CD4-positive, alpha-beta T cell treated with Interleukin-1 beta for 1 hour (primary cell): ENCODE measurements around the gene SLC25A44.
"Not testable (repeated sequence)": the region's sequence is repeated elsewhere in the genome, so short reads cannot be mapped to it uniquely, and the experiment has no call there.

Experiments used
- DNase-seq, 2 donors: peaks; one replicate each; pipeline ENCODE4 v3.0.0-alpha.2; 2020 to 2022

SLC25A44 gene

GRCh38 chr1:156164125-156164831 is 29.6 kb upstream of the SLC25A44 start:
- DNase-seq: no peak

GRCh38 chr1:156165083-156165482 is 28.8 kb upstream of the SLC25A44 start:
- DNase-seq: peak; percentile 16 to 35

GRCh38 chr1:156167536-156167935 is 26.4 kb upstream of the SLC25A44 start:
- DNase-seq: no peak

- DNase-seq: no peak
Measured at GRCh38 chr1:156172696-156173470, 21.0 kb upstream of the SLC25A44 start.

GRCh38 chr1:156176610-156177210 is 17.2 kb upstream of the SLC25A44 start:
- DNase-seq: no peak

GRCh38 chr1:156177919-156178654 is 15.8 kb upstream of the SLC25A44 start:
- DNase-seq: no peak

GRCh38 chr1:156180471-156180870 is 13.4 kb upstream of the SLC25A44 start:
- DNase-seq: no peak

- not testable (repeated sequence) for DNase-seq
Measured at GRCh38 chr1:156181391-156181924, 12.4 kb upstream of the SLC25A44 start.

GRCh38 chr1:156182010-156182779 is 11.7 kb upstream of the SLC25A44 start:
- DNase-seq: not testable (repeated sequence)

- not testable (repeated sequence) for DNase-seq
Measured at GRCh38 chr1:156186347-156187177, 7.3 kb upstream of the SLC25A44 start.

GRCh38 chr1:156190265-156190664 is 3.6 kb upstream of the SLC25A44 start:
- DNase-seq: not testable (repeated sequence)

- no peak for DNase-seq
Measured at GRCh38 chr1:156191292-156191964, 2.5 kb upstream of the SLC25A44 start.

- no peak for DNase-seq
Measured at GRCh38 chr1:156193208-156193487, 756 bp upstream of the SLC25A44 start.

- DNase-seq: peak in 1 of 2 donors; percentile 15
Measured at GRCh38 chr1:156194300-156194652, 372 bp downstream of the SLC25A44 start.

- no peak for DNase-seq
Measured at GRCh38 chr1:156195853-156196252, 1.9 kb downstream of the SLC25A44 start.

- DNase-seq: no peak
Measured at GRCh38 chr1:156196445-156196844, 2.5 kb downstream of the SLC25A44 start.

GRCh38 chr1:156198831-156199349 is 5.0 kb downstream of the SLC25A44 start:
- DNase-seq: no peak

- DNase-seq: no peak
Measured at GRCh38 chr1:156200044-156200443, 6.1 kb downstream of the SLC25A44 start.

GRCh38 chr1:156203331-156203730 is 9.4 kb downstream of the SLC25A44 start:
- DNase-seq: no peak

- no peak for DNase-seq
Measured at GRCh38 chr1:156204686-156205085, 10.8 kb downstream of the SLC25A44 start.

GRCh38 chr1:156211243-156211642 is 17.3 kb downstream of the SLC25A44 start:
- no peak for DNase-seq
